K562 (cell line): ENCODE measurements around the gene NIM1K. TPM values are rescaled to one million over a fixed set of nuclear protein-coding genes. Genes with fewer than 3 reads are reported as not detected.

Experiments used
- ATAC-seq: fragments of 200-7000 bp; cut with Tn5 transposase; 3 replicates; pipeline ENCODE4 v1.9.1; 2020; ENCODE audit warnings: moderate library complexity
- BruUV-seq: library from RNA; stranded (reverse); fragments of 400-500 nt; replicated peaks from 2 replicates; lab custom pipeline; 2021; lab: Mats Ljungman, UMichigan
- CTCF ChIA-PET: fragments of 300-600 bp; formaldehyde crosslinking; extraction: SDS; loops from one replicate; lab custom pipeline; 2021; ENCODE audit warnings: low intra/inter-chr PET ratio; lab: Yijun Ruan, JAX
- POLR2A ChIA-PET: fragments of 300-600, 350-650 bp; sonication (Branson Sonifier 250); formaldehyde crosslinking; extraction: SDS; loops from one replicate; lab custom pipeline; 2021; ENCODE audit warnings: antibody characterized with exemption, inconsistent platforms; lab: Yijun Ruan, JAX
- DNase-seq, 4 experiments: peaks; one replicate each; pipeline versions ENCODE4 v3.0.0 to v3.0.0-alpha.2; 2011 to 2018; ENCODE audit warnings: low spot score in 3 of 4, mixed read lengths in 3 of 4; ENCODE audit errors: extremely low read depth in 1 of 4
- FAIRE-seq: peaks from 2 replicates; lab custom pipeline; 2011; peaks lifted over from hg19 to GRCh38; lab: Jason Lieb, UNC
- H2AFZ ChIP-seq: 2 replicates; pipeline ENCODE4 v1.6.0; 2011; ENCODE audit warnings: low read depth, low read length, control low read depth, inconsistent platforms
- H3K27ac ChIP-seq: fragments of 200-600 bp; 3 replicates; pipeline ENCODE4 v1.8.0; 2011; ENCODE audit warnings: low read depth, mild to moderate bottlenecking, control low read depth, inconsistent platforms, low read length, moderate library complexity, mixed read lengths; ENCODE audit errors: extremely low read depth
- H3K27me3 ChIP-seq, 2 experiments: fragments of 300-600 bp in 1 of 2; 2 replicates in 1 of 2; 3 replicates in 1 of 2; pipeline versions ENCODE4 v1.6.0 to v1.8.0; 2011; ENCODE audit warnings: inconsistent platforms in 2 of 2, low read length in 2 of 2, mild to moderate bottlenecking in 1 of 2, mixed read lengths in 1 of 2, moderate library complexity in 1 of 2; ENCODE audit not compliant: control insufficient read depth in 2 of 2, insufficient read depth in 2 of 2
- H3K36me3 ChIP-seq: fragments of 300-600 bp; 3 replicates; pipeline ENCODE4 v1.8.0; 2011; ENCODE audit warnings: mild to moderate bottlenecking, low read length, inconsistent platforms; ENCODE audit not compliant: control insufficient read depth, insufficient read depth
- H3K4me1 ChIP-seq, 2 experiments: fragments of 200-600 bp in 1 of 2; replicated peaks in 1 of 2; 2 replicates in 1 of 2; 3 replicates in 1 of 2; pipeline versions ENCODE4 v1.5.1 to v1.8.0; 2011; ENCODE audit warnings: inconsistent platforms in 2 of 2, low read length in 2 of 2, mild to moderate bottlenecking in 1 of 2, mixed read lengths in 1 of 2, moderate library complexity in 1 of 2; ENCODE audit not compliant: control insufficient read depth in 2 of 2, insufficient read depth in 2 of 2
- H3K4me2 ChIP-seq: 2 replicates; pipeline ENCODE4 v1.6.1; 2011; ENCODE audit warnings: low read length, control low read depth, inconsistent platforms, mixed read lengths; ENCODE audit not compliant: insufficient read depth
- H3K4me3 ChIP-seq: fragments of 200-600 bp; sonication (generic), shearing (Covaris generic); 2 replicates; pipeline ENCODE4 v1.5.1; 2016; ENCODE audit warnings: control low read depth, inconsistent platforms
- H3K79me2 ChIP-seq: fragments of 200-600 bp; 3 replicates; pipeline ENCODE4 v1.8.0; 2011; ENCODE audit warnings: low read length, inconsistent platforms; ENCODE audit not compliant: control insufficient read depth, insufficient read depth
- H3K9ac ChIP-seq, 2 experiments: 2 replicates each; pipeline versions ENCODE4 v1.6.0 to v1.6.1; 2011; ENCODE audit warnings: low read depth in 2 of 2, low read length in 2 of 2, control low read depth in 1 of 2, inconsistent platforms in 1 of 2, mild to moderate bottlenecking in 1 of 2, mixed read lengths in 1 of 2; ENCODE audit not compliant: insufficient read depth in 1 of 2
- H3K9me1 ChIP-seq: one replicate; pipeline ENCODE4 v1.6.0; 2011; ENCODE audit warnings: inconsistent platforms, mild to moderate bottlenecking, low read length, moderate library complexity; ENCODE audit not compliant: control insufficient read depth, insufficient read depth
- H3K9me3 ChIP-seq: replicated peaks from 2 replicates; pipeline ENCODE4 v1.5.1; 2011; ENCODE audit warnings: low read depth, low read length, inconsistent platforms; ENCODE audit not compliant: control insufficient read depth, insufficient read depth
- H4K20me1 ChIP-seq: replicated peaks from 2 replicates; pipeline ENCODE4 v1.6.1; 2011; ENCODE audit warnings: low read length, inconsistent platforms, mixed read lengths; ENCODE audit not compliant: control insufficient read depth, insufficient read depth
- MAX ChIP-seq: sonication (generic); formaldehyde crosslinking; IDR thresholded peaks from 2 replicates; pipeline ENCODE4 v1.9.0; 2022; ENCODE audit warnings: mild to moderate bottlenecking, missing genetic modification reagents
- NONO ChIP-seq, 2 experiments: fragments of 200-400 bp in 1 of 2; fragments of 450-650 bp in 1 of 2; formaldehyde crosslinking in 1 of 2; IDR thresholded peaks; 2 replicates each; pipeline ENCODE4 v1.6.1; 2017; ENCODE audit warnings: low read depth in 2 of 2, mild to moderate bottlenecking in 2 of 2, moderate library complexity in 2 of 2, low read length in 1 of 2
- ZNF224 ChIP-seq: sonication (generic); formaldehyde crosslinking; IDR thresholded peaks from 2 replicates; pipeline ENCODE4 v1.8.0; 2022; ENCODE audit warnings: mild to moderate bottlenecking, missing genetic modification reagents
- WGBS: fragments of 100-300 bp; shearing (Covaris generic); methylation state at CpG from one replicate; pipeline ENCODE4 v1.1.6; 2016; ENCODE audit warnings: low coverage, mixed read lengths; ENCODE audit not compliant: insufficient coverage; ENCODE audit errors: missing lambda C conversion rate; 5-methylcytosine and 5-hydroxymethylcytosine counted together
- in situ Hi-C: fragments of 300-500 bp; cut with MboI; formaldehyde crosslinking; loops from 4 replicates; pipeline ENCODE4 v1.15.0; 2018; ENCODE audit warnings: inconsistent platforms, mixed read lengths
- intact Hi-C: fragments of 100-400 bp; cut with micrococcal nuclease; formaldehyde crosslinking; loops from 2 replicates; pipeline ENCODE4 v1.14.2; 2022
- polyA plus RNA-seq, 8 experiments: library from polyadenylated mRNA; depleted of rRNA in 4 of 8; stranded (reverse) in 5 of 8; unstranded in 3 of 8; fragments of >200 nt; fragmentation: Nextera tagmentation in 2 of 8; fragmentation: Illumina TruSeq in 1 of 8; extraction: Ambion mirVana in 2 of 8; extraction: Trizol in 1 of 8; gene quantifications; 2 replicates each; pipeline versions ENCODE4 v1.2.1 to v1.2.3, GENCODE V29; 2011 to 2014; ENCODE audit warnings: inconsistent platforms in 1 of 8, missing spikeins in 1 of 8
- total RNA-seq, 7 experiments: library from RNA; depleted of rRNA in 6 of 7; stranded (reverse); fragments of >200 nt in 6 of 7; fragmentation: Illumina TruSeq in 2 of 7; extraction: Trizol in 2 of 7; gene quantifications; 2 replicates each; pipeline versions ENCODE4 v1.2.1 to v1.2.3, GENCODE V29; 2011 to 2021; ENCODE audit warnings: low replicate concordance in 1 of 7
- TF ChIP-seq, protein P1 (sequence below): fragments of 450-650 bp; IDR thresholded peaks from 2 replicates; pipeline ENCODE4 v1.6.1; 2016

Gene NIM1K
- total and polyA plus RNA-seq, 9 of the 15 experiments (the other 6 are each of a cell fraction or from before 2014, with no cell fraction given), result 0.03 to 0.34 (median 0.08) TPM; not detected in 3

DNA sequence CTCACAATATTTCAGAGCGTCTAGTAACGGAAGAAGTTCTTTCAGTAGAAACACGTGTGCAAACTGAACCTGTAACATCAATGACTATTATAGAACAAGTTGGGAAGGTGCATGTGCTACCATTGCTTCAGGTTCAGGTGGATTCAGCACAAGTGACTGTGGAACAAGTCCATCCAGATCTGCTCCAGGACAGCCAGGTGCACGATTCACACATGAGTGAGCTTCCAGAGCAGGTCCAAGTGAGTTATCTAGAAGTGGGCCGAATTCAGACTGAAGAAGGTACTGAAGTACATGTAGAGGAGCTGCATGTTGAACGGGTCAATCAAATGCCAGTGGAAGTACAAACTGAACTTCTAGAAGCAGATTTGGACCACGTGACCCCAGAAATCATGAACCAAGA, 17.4 kb upstream of the NIM1K start:
- POLR2A ChIA-PET, result interaction anchor here (1.2 kb wide), 1 partner anchor 10 kb away, joined by 4 read pairs; no protein-coding TSS in a partner anchor
- no peaks in the 10 kb centered on the region for H3K27me3 ChIP-seq
- no peaks in the 10 kb centered on the region for H3K9me3 ChIP-seq
- WGBS, result 90% methylated on average over 7 of the region's 7 CpGs
- DNase-seq (no peak), ATAC-seq (no peak), FAIRE-seq (no peak)
- H3K4me1 ChIP-seq, result 0 out of 5 replicates have a peak, but pooled peaks cover 0 to under 1% of the 10 kb centered on the region in 2 experiments
- H3K36me3 ChIP-seq, result peaks cover 64% of the 10 kb centered on the region
- H2AFZ ChIP-seq, result no peak overlapping the region
- intact Hi-C loops (no loop called here), in situ Hi-C loops (no loop called here)
- H4K20me1 ChIP-seq, result no peaks in the 10 kb centered on the region
- no peak overlapping the region for H3K27ac ChIP-seq
- CTCF ChIA-PET, result no interaction called here
- no TSS peak for BruUV-seq
- H3K9ac ChIP-seq, result no peak overlapping the region
- no peaks in the 10 kb centered on the region for H3K79me2 ChIP-seq
- TF ChIP-seq MAX (CRISPR knock-in tag), result no peak
- H3K9me1 ChIP-seq, result no peaks in the 10 kb centered on the region
- H3K4me2 ChIP-seq, result no peak overlapping the region
- no peak overlapping the region for H3K4me3 ChIP-seq

- DNase-seq (no peak), ATAC-seq (peak; percentile 64), FAIRE-seq (peak; percentile 59)
- intact Hi-C loops, result no loop called here
- Histone ChIP-seq H3K4me1 (peaks cover 0 to 4% of the 10 kb centered on the region in 2 experiments; a peak in 1 of 5 replicates), H3K9ac (no peak overlapping the region), H3K27ac (no peak overlapping the region), H3K4me2 (no peak overlapping the region), H3K9me1 (no peaks in the 10 kb centered on the region), H3K79me2 (no peaks in the 10 kb centered on the region), H3K36me3 (peaks cover 24% of the 10 kb centered on the region; the same call in 2 of the 3 replicates), H2AFZ (no peak overlapping the region), H3K27me3 (no peaks in the 10 kb centered on the region), H4K20me1 (no peaks in the 10 kb centered on the region), H3K9me3 (no peaks in the 10 kb centered on the region), H3K4me3 (no peak overlapping the region)
- in situ Hi-C loops, result no loop called here
- 50% methylated on average over 7 of the region's 7 CpGs for WGBS
- ChIA-PET POLR2A (interaction anchor here (1.0 to 1.6 kb wide), 4 partner anchors 12 to 158 kb away, joined by 3 to 4 read pairs (median 3); no protein-coding TSS in a partner anchor), CTCF (no interaction called here)
- TF ChIP-seq, protein P1, sequence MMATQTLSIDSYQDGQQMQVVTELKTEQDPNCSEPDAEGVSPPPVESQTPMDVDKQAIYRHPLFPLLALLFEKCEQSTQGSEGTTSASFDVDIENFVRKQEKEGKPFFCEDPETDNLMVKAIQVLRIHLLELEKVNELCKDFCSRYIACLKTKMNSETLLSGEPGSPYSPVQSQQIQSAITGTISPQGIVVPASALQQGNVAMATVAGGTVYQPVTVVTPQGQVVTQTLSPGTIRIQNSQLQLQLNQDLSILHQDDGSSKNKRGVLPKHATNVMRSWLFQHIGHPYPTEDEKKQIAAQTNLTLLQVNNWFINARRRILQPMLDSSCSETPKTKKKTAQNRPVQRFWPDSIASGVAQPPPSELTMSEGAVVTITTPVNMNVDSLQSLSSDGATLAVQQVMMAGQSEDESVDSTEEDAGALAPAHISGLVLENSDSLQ, result peak; percentile 38; the same call in 1 of the 2 replicates
- TF ChIP-seq ZNF224 (CRISPR knock-in tag) (no peak), NONO (IDR thresholded peaks at IDR 0.05; ENCODE audit: low read depth in 2 of 2, low read length in 1 of 2) (no peak)
- BruUV-seq, result no TSS peak
Observed at GRCh38 chr5:43179836-43180235, 12.2 kb upstream of the NIM1K start.
